Mesodermal cell (in vitro differentiated cells): ENCODE measurements around the gene STAB2.
"Not testable (repeated sequence)": the region's sequence is repeated elsewhere in the genome, so short reads cannot be mapped to it uniquely, and the experiment has no call there.

Experiments
- H3K27ac ChIP-seq: 2 replicates; pipeline ENCODE4 v1.7.0; 2013; ENCODE audit warnings: mild to moderate bottlenecking, low read depth, low read length, moderate library complexity; ENCODE audit not compliant: severe bottlenecking
- H3K36me3 ChIP-seq: 2 replicates; pipeline ENCODE4 v1.7.1; 2013; ENCODE audit warnings: mild to moderate bottlenecking, low read length, moderate library complexity; ENCODE audit not compliant: control insufficient read depth, insufficient read depth
- H3K4me1 ChIP-seq: one replicate; pipeline ENCODE4 v1.7.1; 2013; ENCODE audit warnings: mild to moderate bottlenecking, low read length; ENCODE audit not compliant: insufficient read depth, control insufficient read depth, poor library complexity, severe bottlenecking
- H3K4me3 ChIP-seq: 2 replicates; pipeline ENCODE4 v1.7.0; 2013; ENCODE audit warnings: low read length, control low read depth, mild to moderate bottlenecking; ENCODE audit not compliant: insufficient read depth, poor library complexity, severe bottlenecking; ENCODE audit errors: extremely low read depth
- H3K9me3 ChIP-seq: 2 replicates; pipeline ENCODE4 v1.7.1; 2013; ENCODE audit warnings: mild to moderate bottlenecking, low read length, moderate library complexity; ENCODE audit not compliant: control insufficient read depth
- WGBS, 2 experiments: methylation state at CpG; one replicate each; pipeline ENCODE4 v1.1.5; 2013; ENCODE audit warnings: missing lambda C conversion rate in 2 of 2; ENCODE audit not compliant: insufficient coverage in 2 of 2; 5-methylcytosine and 5-hydroxymethylcytosine counted together

The STAB2 gene

GRCh38 chr12:103809154-103809553, 222.1 kb downstream of the STAB2 start:
- H3K36me3 ChIP-seq, result peaks cover 29% of the 10 kb centered on the region
- no peaks in the 10 kb centered on the region for H3K9me3 ChIP-seq
- no peak overlapping the region for H3K27ac ChIP-seq
- 80 to 95% methylated on average over 1 to 4 of the region's 4 CpGs for WGBS, 2 experiments
- peaks cover 4% of the 10 kb centered on the region for H3K4me1 ChIP-seq
- no peak overlapping the region for H3K4me3 ChIP-seq

- H3K4me3 ChIP-seq, H3K27ac ChIP-seq, H3K9me3 ChIP-seq, H3K4me1 ChIP-seq: not testable (repeated sequence)
- peaks cover 29% of the 10 kb centered on the region for H3K36me3 ChIP-seq
- 93 to 94% methylated on average over 6 of the region's 7 CpGs for WGBS, 2 experiments
These were observed 222.6 kb downstream of the STAB2 start for GRCh38 chr12:103809639-103810038.

- Histone ChIP-seq H3K27ac (no peak overlapping the region), H3K9me3 (no peaks in the 10 kb centered on the region), H3K4me1 (peaks cover 3% of the 10 kb centered on the region), H3K36me3 (peaks cover 29% of the 10 kb centered on the region), H3K4me3 (no peak overlapping the region)
- 71 to 81% methylated on average over 3 of the region's 5 CpGs for WGBS, 2 experiments
These were observed 223.0 kb downstream of the STAB2 start for GRCh38 chr12:103810111-103810510.

- Histone ChIP-seq H3K36me3 (peaks cover 29% of the 10 kb centered on the region), H3K9me3 (no peaks in the 10 kb centered on the region), H3K27ac (no peak overlapping the region), H3K4me3 (no peak overlapping the region), H3K4me1 (no peaks in the 10 kb centered on the region)
- 97 to 100% methylated on average over 3 to 4 of the region's 6 CpGs for WGBS, 2 experiments
These were observed 224.7 kb downstream of the STAB2 start for GRCh38 chr12:103811791-103812190.

- no peaks in the 10 kb centered on the region for H3K9me3 ChIP-seq
- H3K4me3 ChIP-seq, result no peak overlapping the region
- peaks cover 29% of the 10 kb centered on the region for H3K36me3 ChIP-seq
- no peaks in the 10 kb centered on the region for H3K4me1 ChIP-seq
- no peak overlapping the region for H3K27ac ChIP-seq
- 80 to 100% methylated on average over 1 of the region's 1 CpG for WGBS, 2 experiments
These were observed 225.7 kb downstream of the STAB2 start for GRCh38 chr12:103812789-103813188.

- Histone ChIP-seq H3K4me1 (no peaks in the 10 kb centered on the region), H3K27ac (no peak overlapping the region), H3K9me3 (no peaks in the 10 kb centered on the region), H3K36me3 (peaks cover 29% of the 10 kb centered on the region), H3K4me3 (no peak overlapping the region)
- 83 to 90% methylated on average over 2 of the region's 3 CpGs for WGBS, 2 experiments
These were observed 226.4 kb downstream of the STAB2 start for GRCh38 chr12:103813426-103813825.

GRCh38 chr12:103813949-103814348, 226.9 kb downstream of the STAB2 start:
- peaks cover 29% of the 10 kb centered on the region for H3K36me3 ChIP-seq
- no peak overlapping the region for H3K27ac ChIP-seq
- no CpG with 5 or more reads among the region's 4 CpGs for WGBS, 2 experiments
- H3K4me3 ChIP-seq, result no peak overlapping the region
- no peaks in the 10 kb centered on the region for H3K4me1 ChIP-seq
- H3K9me3 ChIP-seq, result no peaks in the 10 kb centered on the region

- no peak overlapping the region for H3K4me3 ChIP-seq
- no peak overlapping the region for H3K27ac ChIP-seq
- H3K36me3 ChIP-seq, result peaks cover 29% of the 10 kb centered on the region
- H3K9me3 ChIP-seq, result no peaks in the 10 kb centered on the region
- WGBS, 2 experiments, result 100% methylated on average over 2 of the region's 3 CpGs; no CpG with 5 or more reads in 1 of the 2 experiments
- no peaks in the 10 kb centered on the region for H3K4me1 ChIP-seq
These were observed 227.4 kb downstream of the STAB2 start for GRCh38 chr12:103814436-103814835.
